ENCODE data around the gene JUNB. TPM values are rescaled to one million over a fixed set of nuclear protein-coding genes. Genes with fewer than 3 reads are reported as not detected.

The JUNB gene
- total and polyA plus RNA-seq, 2 of the 8 experiments (the other 6 are each of a cell fraction or from before 2014, with no cell fraction given) = 7.4 to 10.0 TPM

DNA sequence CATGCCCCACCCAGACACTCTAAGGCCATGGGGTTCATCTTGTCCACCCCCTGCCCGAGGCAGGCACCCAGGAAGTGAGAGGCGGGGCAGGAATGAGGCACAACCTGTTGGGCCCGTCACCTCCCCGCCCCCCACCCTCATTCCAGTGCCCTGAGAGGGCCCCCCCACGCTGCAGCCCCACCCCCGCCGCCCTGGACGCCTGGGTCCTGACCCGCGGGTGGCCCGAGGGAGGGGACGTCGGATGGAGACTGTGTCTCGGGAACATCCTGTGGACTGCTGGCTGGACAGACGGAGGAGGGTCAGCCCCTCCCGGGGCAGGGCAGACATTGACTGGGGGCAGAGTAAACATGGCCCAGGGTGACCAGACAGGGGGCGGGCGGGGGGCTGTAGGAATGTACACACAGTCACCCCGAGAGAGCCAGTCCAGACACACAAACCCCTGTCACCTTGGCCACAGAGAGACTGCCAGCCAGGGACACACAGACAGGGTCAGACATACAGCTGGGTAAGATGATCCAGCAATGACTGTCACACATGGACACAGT is 7.4 kb upstream of the JUNB start:
- peak overlapping the region; percentile 82; the same call in 1 of the 2 replicates for H2BK5ac ChIP-seq (ENCODE audit: low read depth, low read length)
- H4K8ac ChIP-seq (ENCODE audit: extremely low read depth, insufficient read depth, low read length) = peak overlapping the region; percentile 62; the same call in 1 of the 2 replicates
- no peak overlapping the region for H3K56ac ChIP-seq (replicated peaks; ENCODE audit: insufficient read length, low read depth, low read length)
- H3K4me1 ChIP-seq (replicated peaks in 1 of 4; ENCODE audit: control insufficient read depth in 3 of 4, insufficient read depth in 4 of 4, low read length in 3 of 4) = peaks cover 16 to 32% (median 22%) of the 10 kb centered on the region in 4 experiments
- H3K27ac ChIP-seq (ENCODE audit: low read depth, low read length) = no peak overlapping the region
- H3K27me3 ChIP-seq (replicated peaks in 1 of 4; ENCODE audit: control insufficient read depth in 3 of 4, extremely low read depth in 1 of 4, insufficient read depth in 3 of 4, low read length in 3 of 4) = no peaks in the 10 kb centered on the region
- H4K5ac ChIP-seq (ENCODE audit: insufficient read length, low read depth, low read length) = peak overlapping the region; percentile 67
- peak overlapping the region; percentile 99 for H2AK5ac ChIP-seq (ENCODE audit: low read depth, low read length)
- no peak overlapping the region for H3K23ac ChIP-seq (ENCODE audit: insufficient read length)
- POLR2A ChIA-PET (ENCODE audit: partially characterized antibody) = interaction anchor here (0.6 to 16.6 kb wide), 4 partner anchors 14 to 1189 kb away, joined by 3 to 317 read pairs (median 4); partner anchors contain the start of genes JUNB, PRDX2 and THSD8
- no peak overlapping the region for H3K14ac ChIP-seq (ENCODE audit: insufficient read length)
- H2AFZ ChIP-seq (ENCODE audit: low read length) = no peak overlapping the region
- peak overlapping the region; percentile 99; the same call in 1 of the 2 replicates for H2BK15ac ChIP-seq (ENCODE audit: low read length)
- peak overlapping the region; percentile 95; the same call in 1 of the 2 replicates for H2BK20ac ChIP-seq (ENCODE audit: low read length)
- DNase-seq (ENCODE audit: low read depth in 1 of 2, low spot score in 2 of 2) (no peak), FAIRE-seq (no peak)
- CTCF ChIA-PET (ENCODE audit: partially characterized antibody) = interaction anchor here (9.3 kb wide), 1 partner anchor 12 kb away, joined by 277 read pairs; the partner anchor contains the start of gene JUNB
- H3K36me3 ChIP-seq (ENCODE audit: control insufficient read depth in 2 of 4, insufficient read depth in 4 of 4, low read length in 3 of 4) = no peaks in the 10 kb centered on the region
- H3K23me2 ChIP-seq (ENCODE audit: low read depth, low read length) = peaks cover 16% of the 10 kb centered on the region; the same call in 1 of the 2 replicates
- H3K9me3 ChIP-seq (ENCODE audit: insufficient read depth in 2 of 2, low read depth in 1 of 2, low read length in 1 of 2) = no peaks in the 10 kb centered on the region
- peaks cover 0 to 1% of the 10 kb centered on the region in 2 experiments for H4K20me1 ChIP-seq (replicated peaks in 1 of 2; ENCODE audit: control insufficient read depth in 1 of 2, insufficient read depth in 2 of 2, low read length in 2 of 2)
- H3K4ac ChIP-seq (replicated peaks; ENCODE audit: insufficient read length, low read depth, low read length) = peak overlapping the region; percentile 91
- no peaks in the 10 kb centered on the region; the same call in 1 of the 2 replicates for H3K79me1 ChIP-seq (ENCODE audit: low read depth, low read length)
- WGBS, 2 experiments (ENCODE audit: extremely low coverage in 1 of 2, insufficient coverage in 1 of 2, insufficient read length in 1 of 2, insufficient replicate concordance in 2 of 2, low coverage in 1 of 2, low lambda C conversion rate in 2 of 2, missing lambda C conversion rate in 1 of 2) = 93% methylated on average over 8 of the region's 19 CpGs; no CpG with 5 or more reads in 1 of the 2 experiments
- peak overlapping the region; percentile 75 for H4K91ac ChIP-seq (replicated peaks; ENCODE audit: insufficient read length, low read length)
- peak overlapping the region; percentile 51 to 58; a peak in 3 of 4 replicates for H3K4me2 ChIP-seq (ENCODE audit: insufficient read depth in 1 of 2, low read depth in 2 of 2, low read length in 2 of 2)
- H3K18ac ChIP-seq (ENCODE audit: extremely low read depth, low read length) = peak overlapping the region; percentile 78
- peak overlapping the region; percentile 99 for H2BK12ac ChIP-seq (ENCODE audit: low read depth, low read length)
- H3K4me3 ChIP-seq (ENCODE audit: extremely low read depth in 1 of 4, insufficient read depth in 2 of 4, low read depth in 3 of 4, low read length in 4 of 4) = peak overlapping the region in 1 of 4 experiments; percentile 77; a peak in 1 of 8 replicates
- peak overlapping the region; percentile 75 for H2BK120ac ChIP-seq (replicated peaks; ENCODE audit: low read depth, low read length)
- no peaks in the 10 kb centered on the region for H3K79me2 ChIP-seq (ENCODE audit: control insufficient read depth in 1 of 2, insufficient read depth in 2 of 2, low read length in 2 of 2)
- H3K9ac ChIP-seq (replicated peaks in 1 of 4; ENCODE audit: extremely low read depth in 1 of 4, low read depth in 3 of 4, low read length in 3 of 4) = no peak overlapping the region
- TF ChIP-seq RBBP5 (IDR thresholded peaks at IDR 0.05; ENCODE audit: borderline replicate concordance, low read depth, low read length) = no peak
- TF ChIP-seq HDAC2 (IDR thresholded peaks at IDR 0.05; ENCODE audit: borderline replicate concordance in 1 of 2, low read depth in 2 of 2, low read length in 2 of 2) = no peak
- TF ChIP-seq JUN (IDR thresholded peaks at IDR 0.05; ENCODE audit: low read depth, low read length) = no peak
- no peak for TF ChIP-seq TAF1 (IDR thresholded peaks at IDR 0.05; ENCODE audit: low read depth, low read length)
- no peak for TF ChIP-seq TEAD4 (IDR thresholded peaks at IDR 0.05; ENCODE audit: low read depth, low read length)
- no peak for TF ChIP-seq GABPA (IDR thresholded peaks at IDR 0.05; ENCODE audit: borderline replicate concordance, insufficient read depth, low read length)
- no peak for TF ChIP-seq EGR1 (IDR thresholded peaks at IDR 0.05; ENCODE audit: borderline replicate concordance, low read depth, low read length)
- no peak for TF ChIP-seq KDM4A (IDR thresholded peaks at IDR 0.05; ENCODE audit: low read depth, low read length, severe bottlenecking)
- TF ChIP-seq SP4 (IDR thresholded peaks at IDR 0.05; ENCODE audit: low read length) = no peak
- no peak for TF ChIP-seq RFX5 (IDR thresholded peaks at IDR 0.05; ENCODE audit: borderline replicate concordance, low read depth, low read length)
- TF ChIP-seq NRF1 (IDR thresholded peaks at IDR 0.05; ENCODE audit: low read depth, low read length) = no peak
- TF ChIP-seq, protein P1, sequence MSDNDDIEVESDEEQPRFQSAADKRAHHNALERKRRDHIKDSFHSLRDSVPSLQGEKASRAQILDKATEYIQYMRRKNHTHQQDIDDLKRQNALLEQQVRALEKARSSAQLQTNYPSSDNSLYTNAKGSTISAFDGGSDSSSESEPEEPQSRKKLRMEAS (IDR thresholded peaks at IDR 0.05) = no peak
